MG63 (cell line): Measurements from ENCODE around the gene DNAJC10. TPM values are rescaled to one million over a fixed set of nuclear protein-coding genes. Genes with fewer than 3 reads are reported as not detected.
"Not testable (repeated sequence)": the region's sequence is repeated elsewhere in the genome, so short reads cannot be mapped to it uniquely, and the experiment has no call there.

Source experiments
- DNase-seq: peaks from one replicate; pipeline ENCODE4 v3.0.0-alpha.2; 2020
- H3K27me3 ChIP-seq: fragments of 250-450 bp; sonication (Bioruptor Pico); 2 replicates; pipeline ENCODE4 v1.5.1; 2020; ENCODE audit warnings: mild to moderate bottlenecking, moderate library complexity
- H3K36me3 ChIP-seq: fragments of 250-450 bp; sonication (Bioruptor Pico); 2 replicates; pipeline ENCODE4 v1.5.1; 2020; ENCODE audit warnings: mild to moderate bottlenecking, moderate library complexity
- H3K4me3 ChIP-seq: fragments of 250-450 bp; sonication (Bioruptor Pico); 2 replicates; pipeline ENCODE4 v1.5.1; 2020; ENCODE audit warnings: mild to moderate bottlenecking, moderate library complexity
- H3K9me3 ChIP-seq: fragments of 250-450 bp; sonication (Bioruptor Pico); 2 replicates; pipeline ENCODE4 v1.5.1; 2020; ENCODE audit warnings: mild to moderate bottlenecking, moderate library complexity
- total RNA-seq: library from RNA; depleted of rRNA; stranded (reverse); fragments of >200 nt; shearing (Covaris generic); gene quantifications from 2 replicates; pipeline ENCODE4 v1.2.3, GENCODE V29; 2014; ENCODE audit warnings: low replicate concordance

DNAJC10 gene
- total RNA-seq, 1 experiment from 2014 or later, result 86.0 TPM

GRCh38 chr2:182745894-182746293 is 29.8 kb downstream of the DNAJC10 start:
- H3K36me3 ChIP-seq, result peaks cover 62% of the 10 kb centered on the region
- not testable (repeated sequence) for H3K9me3 ChIP-seq, H3K4me3 ChIP-seq, H3K27me3 ChIP-seq, DNase-seq

GRCh38 chr2:182754231-182754630 is 38.2 kb downstream of the DNAJC10 start:
- Histone ChIP-seq H3K27me3 (no peaks in the 10 kb centered on the region), H3K36me3 (peaks cover 63% of the 10 kb centered on the region), H3K4me3 (no peak overlapping the region)

GRCh38 chr2:182758379-182758778 is 42.3 kb downstream of the DNAJC10 start:
- H3K4me3 ChIP-seq, result no peak overlapping the region
- no peaks in the 10 kb centered on the region for H3K27me3 ChIP-seq
- peaks cover 52% of the 10 kb centered on the region for H3K36me3 ChIP-seq
- no peaks in the 10 kb centered on the region for H3K9me3 ChIP-seq
- no peak for DNase-seq

More at GRCh38 chr2:182754231-182754630, 38.2 kb downstream of the DNAJC10 start:
- no peak for DNase-seq
- no peaks in the 10 kb centered on the region for H3K9me3 ChIP-seq

- Histone ChIP-seq H3K36me3 (peaks cover 46% of the 10 kb centered on the region), H3K27me3 (no peaks in the 10 kb centered on the region), H3K9me3 (no peaks in the 10 kb centered on the region), H3K4me3 (no peak overlapping the region)
- no peak for DNase-seq
Measured at GRCh38 chr2:182761903-182762302, 45.8 kb downstream of the DNAJC10 start.

- DNase-seq, result no peak
- no peak overlapping the region for H3K4me3 ChIP-seq
- H3K9me3 ChIP-seq, result no peaks in the 10 kb centered on the region
- H3K36me3 ChIP-seq, result peaks cover 43% of the 10 kb centered on the region
- H3K27me3 ChIP-seq, result no peaks in the 10 kb centered on the region
Measured at GRCh38 chr2:182763311-182763912, 47.4 kb downstream of the DNAJC10 start.

GRCh38 chr2:182766626-182767025 is 50.6 kb downstream of the DNAJC10 start:
- DNase-seq, result no peak
- no peaks in the 10 kb centered on the region for H3K27me3 ChIP-seq
- no peak overlapping the region for H3K4me3 ChIP-seq
- H3K36me3 ChIP-seq, result peaks cover 43% of the 10 kb centered on the region
- H3K9me3 ChIP-seq, result peaks cover 8% of the 10 kb centered on the region; the same call in 1 of the 2 replicates

GRCh38 chr2:182767578-182767977 is 51.5 kb downstream of the DNAJC10 start:
- Histone ChIP-seq H3K9me3 (peaks cover 8% of the 10 kb centered on the region; the same call in 1 of the 2 replicates), H3K4me3 (no peak overlapping the region), H3K36me3 (peaks cover 42% of the 10 kb centered on the region), H3K27me3 (no peaks in the 10 kb centered on the region)
- DNase-seq, result no peak

- H3K36me3 ChIP-seq, result peaks cover 36% of the 10 kb centered on the region
- H3K27me3 ChIP-seq, DNase-seq, H3K4me3 ChIP-seq, H3K9me3 ChIP-seq: not testable (repeated sequence)
Measured at GRCh38 chr2:182768950-182769349, 52.9 kb downstream of the DNAJC10 start.

- no peaks in the 10 kb centered on the region for H3K9me3 ChIP-seq
- peaks cover 39% of the 10 kb centered on the region for H3K36me3 ChIP-seq
- no peak for DNase-seq
- no peaks in the 10 kb centered on the region for H3K27me3 ChIP-seq
- no peak overlapping the region for H3K4me3 ChIP-seq
Measured at GRCh38 chr2:182779323-182779722, 63.3 kb downstream of the DNAJC10 start.

- not testable (repeated sequence) for DNase-seq, H3K9me3 ChIP-seq
Measured at GRCh38 chr2:182781099-182781498, 65.0 kb downstream of the DNAJC10 start.

GRCh38 chr2:182782686-182783085 is 66.6 kb downstream of the DNAJC10 start:
- not testable (repeated sequence) for H3K4me3 ChIP-seq, H3K9me3 ChIP-seq, H3K27me3 ChIP-seq, DNase-seq
- peaks cover 19% of the 10 kb centered on the region for H3K36me3 ChIP-seq

More at GRCh38 chr2:182781099-182781498, 65.0 kb downstream of the DNAJC10 start:
- H3K27me3 ChIP-seq, H3K4me3 ChIP-seq: not testable (repeated sequence)
- H3K36me3 ChIP-seq, result peaks cover 26% of the 10 kb centered on the region

GRCh38 chr2:182784058-182784706 is 68.1 kb downstream of the DNAJC10 start:
- no peak overlapping the region for H3K4me3 ChIP-seq
- H3K36me3 ChIP-seq, result peaks cover 7% of the 10 kb centered on the region
- no peaks in the 10 kb centered on the region for H3K9me3 ChIP-seq
- no peak for DNase-seq
- H3K27me3 ChIP-seq, result no peaks in the 10 kb centered on the region

- no peak overlapping the region for H3K4me3 ChIP-seq
- H3K9me3 ChIP-seq, result no peaks in the 10 kb centered on the region
- no peaks in the 10 kb centered on the region for H3K27me3 ChIP-seq
- DNase-seq, result no peak
- peaks cover 5% of the 10 kb centered on the region for H3K36me3 ChIP-seq
Measured at GRCh38 chr2:182784777-182785176, 68.7 kb downstream of the DNAJC10 start.

GRCh38 chr2:182792441-182792840 is 76.4 kb downstream of the DNAJC10 start:
- Histone ChIP-seq H3K4me3 (no peak overlapping the region), H3K36me3 (no peaks in the 10 kb centered on the region), H3K9me3 (no peaks in the 10 kb centered on the region), H3K27me3 (no peaks in the 10 kb centered on the region)
- DNase-seq, result no peak

GRCh38 chr2:182798736-182799135 is 82.7 kb downstream of the DNAJC10 start:
- no peak for DNase-seq
- no peaks in the 10 kb centered on the region for H3K36me3 ChIP-seq
- H3K27me3 ChIP-seq, result peaks cover 14% of the 10 kb centered on the region
- no peak overlapping the region for H3K4me3 ChIP-seq
- no peaks in the 10 kb centered on the region for H3K9me3 ChIP-seq

- Histone ChIP-seq H3K36me3 (no peaks in the 10 kb centered on the region), H3K4me3 (no peak overlapping the region), H3K9me3 (no peaks in the 10 kb centered on the region), H3K27me3 (peaks cover 16% of the 10 kb centered on the region)
- no peak for DNase-seq
Measured at GRCh38 chr2:182804128-182804527, 88.1 kb downstream of the DNAJC10 start.

GRCh38 chr2:182807319-182807718 is 91.3 kb downstream of the DNAJC10 start:
- H3K9me3 ChIP-seq, result no peaks in the 10 kb centered on the region
- H3K4me3 ChIP-seq, result no peak overlapping the region
- H3K36me3 ChIP-seq, result no peaks in the 10 kb centered on the region
- DNase-seq, result no peak
- H3K27me3 ChIP-seq, result peaks cover 8% of the 10 kb centered on the region

GRCh38 chr2:182810087-182810486 is 94.0 kb downstream of the DNAJC10 start:
- peaks cover 10% of the 10 kb centered on the region for H3K27me3 ChIP-seq
- DNase-seq, result no peak
- no peaks in the 10 kb centered on the region for H3K9me3 ChIP-seq
- no peak overlapping the region for H3K4me3 ChIP-seq
- no peaks in the 10 kb centered on the region for H3K36me3 ChIP-seq
